CD4-positive, alpha-beta T cell treated with Interleukin-17A for 4 hours (primary cell): Measurements from ENCODE around the gene MERTK.

Experiments used
- DNase-seq: peaks from one replicate; pipeline ENCODE4 v3.0.0-alpha.2; 2020; ENCODE audit warnings: mixed read lengths

MERTK gene

DNA sequence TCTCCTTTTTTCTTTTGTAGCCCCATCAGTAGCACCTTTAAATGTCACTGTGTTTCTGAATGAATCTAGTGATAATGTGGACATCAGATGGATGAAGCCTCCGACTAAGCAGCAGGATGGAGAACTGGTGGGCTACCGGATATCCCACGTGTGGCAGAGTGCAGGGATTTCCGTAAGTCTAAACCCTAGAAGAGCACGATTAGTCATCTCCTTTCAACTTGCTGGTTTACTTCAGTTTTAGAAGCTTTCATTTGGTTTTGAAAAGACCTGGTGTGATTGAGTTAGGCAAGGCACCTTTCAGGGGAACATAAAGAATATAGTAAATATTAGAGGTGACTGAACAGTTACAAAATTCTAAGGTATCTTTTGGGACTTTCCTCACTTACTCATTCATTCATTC lies 84.4 kb downstream of the MERTK start:
- no peak for DNase-seq

DNA sequence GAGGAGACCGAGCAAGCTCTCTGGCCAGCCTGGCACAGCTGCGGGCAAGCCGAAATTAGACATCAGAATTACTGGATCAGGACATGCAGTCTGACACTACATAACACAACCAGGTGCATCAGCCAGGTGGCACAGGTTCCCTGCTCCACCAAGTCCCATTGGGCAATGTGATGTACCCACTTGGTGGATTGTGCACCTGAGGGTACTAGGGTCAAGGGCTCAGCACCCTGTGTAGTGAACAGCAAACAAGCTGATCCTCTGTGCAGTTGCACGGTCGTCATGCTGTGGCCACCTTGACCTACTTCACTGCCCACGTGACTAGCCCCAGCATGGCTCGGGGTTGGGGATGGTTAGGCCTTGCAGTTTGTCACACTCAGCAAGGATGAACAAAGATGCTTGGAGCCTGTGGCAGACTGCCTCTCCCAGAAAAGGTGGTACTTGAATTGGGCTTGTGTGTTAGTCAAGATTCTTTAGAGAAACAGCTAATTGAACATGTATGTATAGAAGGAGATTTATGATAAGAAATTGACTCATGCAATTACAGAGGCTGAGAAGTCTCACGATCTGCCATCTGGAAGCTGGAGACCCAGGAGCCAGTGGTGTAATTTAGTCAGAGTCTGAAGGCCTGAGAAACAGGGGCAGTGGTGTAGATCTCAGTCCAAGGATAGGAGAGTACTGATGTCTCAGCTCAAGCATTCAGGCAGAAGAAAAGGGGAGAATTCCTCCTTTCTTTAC lies 85.2 kb downstream of the MERTK start:
- no peak for DNase-seq

DNA sequence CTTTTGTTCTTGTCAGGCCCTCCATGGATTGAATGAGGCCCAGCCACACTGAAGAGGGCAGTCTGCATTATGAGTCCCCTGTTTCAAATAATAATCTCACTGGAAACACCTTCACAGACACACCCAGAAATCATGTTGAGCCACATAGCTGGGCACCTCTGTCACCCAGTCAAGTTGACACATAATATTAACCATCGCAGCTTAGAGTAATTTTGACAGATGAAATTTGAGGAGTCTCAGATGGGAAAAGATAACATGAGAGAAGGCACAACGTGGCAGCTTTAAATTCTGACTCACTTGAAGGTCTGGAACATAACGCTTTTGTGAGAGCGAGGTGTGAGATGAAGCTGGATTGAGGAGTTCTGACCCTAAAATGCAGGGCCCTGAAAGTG lies 85.8 kb downstream of the MERTK start:
- DNase-seq = no peak

DNA sequence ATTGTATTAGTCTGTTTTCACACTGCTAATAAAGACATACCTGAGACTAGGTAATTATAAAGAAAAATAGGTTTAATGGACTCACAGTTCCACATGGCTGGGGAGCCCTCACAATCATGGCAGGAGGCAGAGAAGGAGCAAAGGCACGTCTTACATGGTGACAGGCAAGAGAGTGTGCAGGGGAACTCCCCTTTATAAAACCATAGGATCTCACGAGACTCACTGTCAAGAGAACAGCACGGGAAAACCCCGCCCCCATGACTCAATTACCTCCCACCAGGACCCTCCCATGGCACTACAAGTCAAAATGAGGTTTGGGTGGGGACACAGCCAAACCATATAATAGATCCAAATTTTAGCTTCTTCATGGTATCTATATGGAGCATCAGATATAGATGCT lies 87.1 kb downstream of the MERTK start:
- no peak for DNase-seq

DNA sequence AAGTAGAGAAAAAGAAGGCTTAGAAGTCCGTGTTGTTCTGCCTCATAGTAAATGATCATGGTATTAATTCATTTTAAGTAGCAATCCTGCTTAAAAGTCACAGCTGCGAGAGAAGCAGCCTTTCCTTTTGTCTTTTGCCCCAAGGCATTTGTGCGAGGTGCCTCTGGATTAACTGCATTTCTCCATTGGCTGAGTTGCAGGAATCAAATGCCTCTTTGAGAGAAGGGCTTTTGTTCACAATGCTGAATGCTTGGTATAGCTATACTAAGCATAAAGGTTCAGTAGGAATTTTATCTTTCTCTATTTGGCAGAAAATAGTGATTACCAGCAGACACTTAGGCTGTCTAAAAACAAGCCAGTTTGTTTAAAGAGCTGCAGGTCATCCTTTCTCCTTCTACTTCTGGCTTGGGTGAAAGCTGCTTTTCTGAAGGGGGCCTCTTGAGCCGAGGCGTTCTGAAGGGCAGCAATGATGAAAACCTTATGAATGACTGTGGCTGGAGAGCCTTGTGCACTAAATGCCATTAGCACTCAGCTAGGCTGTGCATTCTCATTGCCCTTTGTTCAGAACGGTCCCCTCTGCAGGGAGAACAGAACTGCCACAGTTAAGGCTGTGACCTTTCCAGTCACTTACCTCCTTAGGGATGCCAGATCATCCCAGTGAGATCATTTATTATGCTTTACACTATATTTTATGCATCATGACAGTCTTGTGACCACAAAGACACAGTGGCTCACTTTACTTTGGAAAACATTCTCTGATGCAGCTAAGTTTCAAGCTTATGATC lies 87.9 kb downstream of the MERTK start:
- no peak for DNase-seq

DNA sequence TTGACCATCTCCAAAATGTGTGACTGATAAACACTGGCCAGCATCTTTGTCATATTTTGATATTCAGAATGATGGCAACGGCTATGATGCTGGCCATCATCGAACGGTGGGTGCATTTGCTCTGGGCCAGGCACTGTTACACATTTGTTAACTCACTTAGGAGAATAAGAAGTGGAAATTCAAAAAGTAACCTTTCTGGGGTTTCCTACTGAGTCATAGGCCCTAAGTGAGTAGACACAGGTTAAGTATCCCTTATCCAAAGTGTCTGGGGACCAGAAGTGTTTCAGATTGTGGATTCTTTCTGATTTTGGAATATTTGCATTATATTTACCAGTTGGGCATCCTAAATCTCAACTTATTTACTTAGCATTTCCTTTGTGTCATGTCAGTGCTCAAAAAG lies 92.0 kb downstream of the MERTK start:
- no peak for DNase-seq

DNA sequence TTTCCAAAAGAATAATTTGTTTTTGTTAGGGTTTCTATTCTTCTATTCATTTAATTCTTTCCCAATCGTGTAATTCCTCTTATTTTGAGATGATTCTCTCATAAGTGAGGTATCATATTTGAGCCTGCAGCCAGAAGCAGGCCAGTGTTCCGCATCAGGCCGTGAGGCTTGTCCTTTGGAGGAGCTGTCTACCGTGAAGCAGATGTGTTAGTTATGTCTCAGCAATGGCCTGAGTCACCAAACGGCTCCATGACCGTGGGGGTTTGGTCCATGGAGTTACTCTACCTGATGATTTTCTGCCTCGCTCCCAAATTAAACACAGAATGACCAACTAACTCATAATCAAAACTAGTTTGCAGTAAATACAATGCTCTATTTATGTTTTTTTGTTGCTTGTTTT lies 92.4 kb downstream of the MERTK start:
- no peak for DNase-seq

DNA sequence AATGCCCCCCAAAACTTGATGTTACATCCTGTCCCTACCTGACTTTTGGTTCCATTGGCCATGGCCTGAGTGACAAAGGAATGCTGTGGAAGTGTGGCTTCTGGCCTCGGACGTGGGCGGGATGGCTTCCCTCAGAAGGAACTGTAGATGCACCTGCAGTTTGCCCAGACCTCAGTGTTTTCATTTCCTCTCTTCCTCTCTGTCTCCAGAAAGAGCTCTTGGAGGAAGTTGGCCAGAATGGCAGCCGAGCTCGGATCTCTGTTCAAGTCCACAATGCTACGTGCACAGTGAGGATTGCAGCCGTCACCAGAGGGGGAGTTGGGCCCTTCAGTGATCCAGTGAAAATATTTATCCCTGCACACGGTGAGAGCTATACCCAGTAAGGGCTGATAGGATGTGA lies 95.6 kb downstream of the MERTK start:
- DNase-seq = no peak

DNA sequence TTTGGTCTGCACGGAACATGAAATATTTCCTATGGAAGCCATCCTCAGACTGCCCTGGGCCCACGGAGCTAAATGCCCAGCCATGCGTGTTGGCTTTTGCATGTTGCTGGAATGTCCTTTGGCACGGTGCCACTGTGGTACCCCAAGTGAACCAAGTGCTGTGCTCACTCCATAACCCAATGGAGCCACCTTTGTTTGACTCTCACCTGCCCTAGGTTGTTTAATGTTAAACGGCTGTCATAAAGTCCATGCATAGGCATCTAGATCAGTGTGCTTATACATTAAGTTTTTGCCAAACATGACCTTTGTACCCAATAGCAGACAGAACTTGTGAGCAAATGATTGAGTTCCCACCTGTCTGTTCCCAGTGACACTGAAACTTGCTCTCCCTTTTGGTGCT lies 96.7 kb downstream of the MERTK start:
- DNase-seq = no peak

DNA sequence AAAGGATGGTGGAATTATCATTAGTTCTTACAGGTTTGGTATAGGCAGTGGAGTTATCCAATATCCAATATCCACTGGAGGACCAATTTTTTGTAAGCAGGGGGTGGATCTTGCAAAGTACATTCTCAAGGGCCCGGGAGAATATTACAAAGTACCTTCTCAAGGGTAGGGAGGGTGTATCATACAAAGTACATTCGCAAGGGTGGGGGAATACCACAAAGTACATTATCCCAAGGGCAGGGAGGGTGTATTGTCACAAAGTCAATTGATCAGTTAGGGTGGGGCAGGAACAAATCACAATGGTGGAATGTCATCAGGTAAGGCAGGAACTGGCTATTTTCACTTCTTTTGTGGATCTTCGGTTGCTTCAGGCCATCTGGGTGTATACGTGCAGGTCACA lies 101.4 kb downstream of the MERTK start:
- DNase-seq = no peak

DNA sequence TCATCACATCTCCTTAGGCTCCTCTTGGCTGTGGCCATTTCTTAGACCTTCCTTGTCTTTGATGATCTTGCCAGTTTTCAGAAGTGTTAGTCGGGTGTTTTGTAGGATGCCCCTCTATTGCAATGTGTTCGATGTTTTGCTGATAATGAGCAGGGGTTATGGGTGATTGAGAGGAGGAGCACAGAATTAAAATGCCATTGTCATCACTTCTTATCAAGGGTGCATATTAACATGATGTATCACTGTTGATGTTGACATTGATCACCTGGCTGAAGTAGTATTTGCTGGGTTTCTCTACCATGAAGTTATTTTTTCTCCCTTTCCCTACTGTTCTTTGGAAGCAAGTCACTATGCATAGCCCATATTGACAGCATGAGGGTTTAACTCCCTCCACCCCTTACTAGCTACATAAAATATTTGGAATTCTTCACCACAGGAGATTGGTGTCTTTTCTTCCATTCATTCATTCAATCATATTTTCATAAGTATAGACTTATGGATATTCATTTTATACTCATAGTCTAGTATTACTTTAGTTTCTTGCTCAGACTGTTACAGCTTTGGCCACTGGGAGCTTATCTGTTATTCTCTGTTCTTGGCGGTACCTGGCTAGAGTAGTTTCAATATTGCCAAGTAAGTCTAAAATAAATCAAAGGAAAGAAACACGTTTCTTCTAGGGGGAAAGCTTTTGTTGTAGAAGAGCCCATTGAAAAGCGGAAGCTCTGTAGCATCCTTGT lies 102.2 kb downstream of the MERTK start:
- no peak for DNase-seq

DNA sequence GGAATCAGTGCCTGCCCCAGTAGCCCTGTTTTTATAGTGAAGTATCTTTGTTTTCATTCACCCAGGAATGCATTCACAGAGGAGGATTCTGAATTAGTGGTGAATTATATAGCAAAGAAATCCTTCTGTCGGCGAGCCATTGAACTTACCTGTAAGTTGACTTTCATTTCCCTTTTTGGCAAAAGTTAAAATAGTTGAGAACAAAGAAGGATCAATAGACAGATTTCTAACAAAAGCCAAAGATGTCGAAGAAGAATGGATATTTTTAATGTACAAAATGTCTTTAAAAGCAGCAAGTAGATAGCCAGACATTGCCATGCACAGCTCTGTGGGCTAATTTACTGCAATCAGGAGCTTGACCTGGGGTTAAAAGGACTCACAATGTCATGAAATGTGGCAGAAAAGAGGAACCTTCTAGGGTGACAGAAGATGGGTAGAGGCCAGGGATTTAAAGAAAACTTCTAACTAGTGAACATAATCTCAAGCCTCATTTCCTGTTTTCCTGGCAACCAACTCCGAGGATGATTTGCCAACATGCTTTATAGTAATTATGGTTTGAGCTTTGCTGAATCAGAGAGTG lies 102.8 kb downstream of the MERTK start:
- no peak for DNase-seq

DNA sequence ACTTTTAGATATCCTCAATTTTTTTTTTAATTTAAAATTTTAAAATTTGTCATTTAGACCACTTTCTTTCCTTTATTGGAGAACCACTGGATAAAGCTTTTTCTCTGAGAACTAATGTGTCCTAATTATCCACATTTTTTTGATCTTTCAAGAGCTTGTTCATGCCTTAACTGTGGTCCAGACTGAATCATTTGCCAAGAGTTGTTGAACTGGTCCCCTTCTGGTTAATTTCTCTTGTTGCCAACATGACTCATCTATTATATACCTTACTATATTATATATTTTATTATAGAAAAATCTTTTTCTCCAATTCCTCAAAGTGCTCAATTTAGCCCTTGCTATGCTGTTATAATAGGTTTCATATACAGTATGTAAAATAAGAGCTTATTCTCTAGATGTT lies 103.5 kb downstream of the MERTK start:
- DNase-seq = no peak

DNA sequence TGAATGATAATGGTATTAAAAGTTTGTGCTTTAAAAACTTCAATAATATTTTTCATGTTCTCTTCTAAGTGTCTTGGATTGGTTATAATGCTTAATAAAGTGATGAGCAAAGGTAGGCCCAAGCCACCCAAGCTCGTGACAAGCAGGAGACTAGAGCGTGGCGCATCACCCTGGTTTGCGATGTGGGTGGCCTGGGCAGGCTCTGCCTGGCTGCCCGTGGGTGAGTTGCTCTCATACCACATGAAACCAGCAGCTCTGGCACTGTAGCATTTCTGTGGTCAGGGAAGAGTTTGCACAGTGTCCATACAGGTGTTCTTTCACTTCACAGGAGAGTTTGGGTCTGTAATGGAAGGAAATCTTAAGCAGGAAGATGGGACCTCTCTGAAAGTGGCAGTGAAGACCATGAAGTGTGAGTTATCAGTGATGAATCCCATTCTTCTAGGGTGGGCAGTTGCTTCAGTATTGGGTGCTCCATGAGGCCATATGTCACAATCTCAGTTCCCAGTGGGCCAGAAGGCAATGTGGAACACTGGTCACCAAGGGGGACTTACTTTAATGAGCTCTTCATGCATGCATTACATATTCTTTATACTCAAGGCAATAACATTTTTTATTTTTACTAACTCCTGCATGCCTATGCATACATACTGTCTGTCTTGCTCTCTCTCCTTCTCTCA lies 105.3 kb downstream of the MERTK start:
- DNase-seq = no peak

DNA sequence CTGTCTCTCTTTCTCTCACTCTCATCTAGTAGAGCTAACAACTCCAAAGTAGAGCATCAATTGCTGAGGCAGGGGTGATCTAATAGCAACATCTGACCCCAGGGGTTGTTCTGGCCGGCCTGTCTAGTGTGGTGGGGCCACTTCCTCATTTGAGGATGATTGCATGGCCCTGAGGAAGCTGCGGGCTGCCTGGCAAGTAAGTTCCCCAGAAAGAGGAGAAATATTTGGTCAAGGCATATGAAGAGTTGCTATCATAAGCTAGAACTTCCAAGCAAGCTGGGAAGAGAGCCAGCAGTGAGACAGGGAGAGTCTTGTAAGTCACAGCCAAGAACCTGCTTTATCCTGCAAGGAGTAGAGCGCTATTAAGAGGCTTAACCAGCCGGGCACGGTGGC lies 105.8 kb downstream of the MERTK start:
- no peak for DNase-seq

DNA sequence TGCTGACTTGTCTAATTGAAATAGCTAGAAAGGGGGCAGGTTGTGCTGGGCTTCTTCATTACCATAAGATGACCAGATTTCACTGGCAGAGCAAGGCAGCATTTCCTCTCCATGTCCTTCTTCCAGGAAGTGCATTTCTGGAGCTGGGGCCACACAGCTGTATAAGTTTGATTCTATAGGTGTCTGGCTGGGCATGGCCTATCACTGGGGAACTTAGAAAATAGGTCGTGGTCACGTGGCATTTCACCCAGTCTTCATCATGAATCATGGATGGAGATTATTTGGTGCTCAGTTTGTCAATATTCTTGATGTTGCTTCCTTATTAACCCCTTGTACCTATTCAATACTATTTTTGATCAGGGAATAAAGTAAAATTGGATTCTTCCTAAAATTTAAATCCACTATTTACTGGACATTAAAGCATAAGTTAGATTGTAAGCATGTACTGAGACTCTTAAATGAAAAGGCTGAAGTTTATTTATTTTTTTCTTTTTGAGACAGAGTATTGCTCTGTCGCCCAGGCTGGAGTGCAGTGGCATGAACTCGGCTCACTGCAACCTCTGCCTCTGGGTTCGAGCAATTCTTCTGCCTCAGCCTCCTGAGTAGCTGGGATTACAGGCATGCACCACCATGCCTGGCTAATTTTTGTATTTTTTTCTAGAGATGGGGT lies 107.1 kb downstream of the MERTK start:
- DNase-seq = no peak

DNA sequence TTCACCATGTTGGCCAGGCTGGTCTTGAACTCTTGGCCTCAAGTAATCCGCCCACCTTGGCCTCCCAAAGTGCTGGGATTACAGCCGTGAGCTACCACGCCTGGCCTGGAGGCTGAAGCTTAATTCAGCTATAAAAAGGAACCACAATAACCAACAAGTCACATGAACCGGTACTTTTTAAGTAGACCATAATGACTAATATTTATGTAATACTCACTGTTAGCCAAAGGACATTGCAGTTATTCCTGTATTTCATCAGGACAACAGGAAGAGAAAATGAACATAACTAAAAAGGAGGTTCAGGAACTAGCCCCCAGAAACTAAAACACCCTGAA lies 107.6 kb downstream of the MERTK start:
- DNase-seq = no peak

DNA sequence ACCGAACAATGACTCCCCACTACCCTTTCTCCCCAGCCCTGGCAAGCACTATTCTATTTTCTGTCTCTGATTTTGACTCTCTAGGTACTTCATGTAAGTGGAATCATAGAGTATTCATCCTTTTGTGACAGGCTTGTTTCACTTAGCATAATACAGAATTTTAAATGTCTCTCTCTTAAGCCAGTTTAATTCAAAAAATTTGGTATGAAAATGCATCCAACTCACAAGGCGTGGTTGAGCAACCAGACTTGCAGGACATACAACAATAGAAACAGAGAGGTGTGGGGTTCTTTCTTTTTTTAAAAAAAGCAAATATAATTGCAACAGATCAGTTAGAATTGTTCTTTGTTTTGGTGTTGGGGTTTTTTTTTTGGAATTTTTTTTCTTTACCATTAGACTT lies 109.1 kb downstream of the MERTK start:
- DNase-seq = no peak

DNA sequence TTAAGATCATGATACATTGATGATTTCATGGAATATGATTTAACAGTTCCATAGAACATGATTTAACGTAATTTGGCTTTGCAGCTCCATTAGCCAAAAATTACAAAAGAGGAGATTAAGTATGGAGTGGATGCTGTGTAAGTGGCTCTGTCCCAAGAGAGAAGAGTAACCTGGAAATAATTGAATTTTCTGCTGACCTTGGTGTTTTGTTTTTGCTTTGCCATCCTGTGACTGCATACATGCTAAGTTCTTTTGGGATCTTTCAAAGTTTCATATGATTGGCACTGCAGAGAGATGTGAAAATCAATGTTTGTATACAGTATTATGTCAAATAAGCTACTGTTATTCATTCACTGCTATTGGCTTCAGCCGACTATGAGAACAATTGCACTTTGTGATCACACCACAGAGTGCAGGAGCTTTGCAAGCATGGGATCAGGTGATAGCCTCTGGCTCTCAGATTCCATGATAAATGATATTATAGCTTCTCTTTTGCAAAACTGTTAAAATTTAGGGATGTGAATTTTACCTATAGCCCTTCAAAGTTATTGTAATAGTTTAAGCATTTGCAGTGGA lies 110.6 kb downstream of the MERTK start:
- DNase-seq = no peak

DNA sequence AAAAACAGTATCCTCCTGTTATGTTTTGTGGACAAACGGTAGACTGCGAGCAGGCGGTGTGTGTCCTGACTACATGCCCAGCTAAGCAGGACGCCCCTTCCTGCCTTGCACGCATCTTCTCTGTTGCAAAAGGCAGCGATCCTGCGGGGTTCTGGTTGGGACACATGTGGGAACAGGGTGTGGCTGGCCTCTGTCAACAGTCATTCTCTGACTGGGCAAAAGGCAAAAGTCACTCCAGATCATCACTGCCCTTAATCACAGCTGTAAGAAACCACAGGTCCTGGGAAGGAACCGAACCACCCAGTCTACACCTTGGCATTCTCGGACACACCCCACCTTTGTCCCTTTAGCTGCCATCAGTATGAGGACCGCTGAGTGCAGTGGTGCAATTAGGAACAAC lies 112.3 kb downstream of the MERTK start:
- no peak for DNase-seq

DNA sequence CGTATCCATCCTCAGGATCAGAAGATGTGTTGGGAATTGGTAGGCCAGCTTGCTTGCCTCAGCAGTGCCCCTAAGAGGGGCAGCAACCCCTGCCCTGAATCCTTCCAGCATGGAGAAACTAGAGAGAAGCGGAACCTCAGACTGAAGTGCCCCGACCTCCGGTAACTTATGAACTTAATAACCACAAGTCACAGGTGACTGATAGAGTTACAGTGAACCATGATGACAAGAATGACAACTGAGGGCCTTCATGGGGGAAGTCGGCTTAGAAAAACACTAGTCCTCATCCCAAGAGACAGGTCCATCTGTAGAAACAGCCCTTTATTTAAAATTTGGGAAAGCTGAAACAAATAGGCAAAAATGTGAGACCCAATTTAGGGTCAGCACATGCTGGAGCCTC lies 114.1 kb downstream of the MERTK start:
- DNase-seq = no peak

DNA sequence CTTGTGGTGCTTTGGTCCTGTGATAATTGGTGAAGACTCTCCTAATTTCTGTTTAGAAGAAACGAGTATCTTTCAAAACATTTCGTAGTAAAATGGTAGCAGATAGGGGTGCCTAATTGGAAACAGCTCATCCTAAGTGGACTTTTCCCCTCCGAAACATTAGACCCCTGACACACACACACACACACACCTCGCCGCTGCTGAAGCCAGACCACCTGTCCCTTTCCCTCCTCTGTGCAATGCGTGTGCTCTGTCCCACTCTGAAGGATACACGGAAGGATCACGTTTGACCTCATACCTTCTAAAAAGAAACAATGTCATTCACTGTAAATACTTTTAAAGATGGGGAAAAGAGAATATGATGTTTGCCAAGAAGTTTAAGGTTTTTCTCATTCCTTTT lies 120.4 kb downstream of the MERTK start:
- no peak for DNase-seq
